Ramos (cell line): Measurements from ENCODE around the gene ADAMTS7.
"Not testable (repeated sequence)": the region's sequence is repeated elsewhere in the genome, so short reads cannot be mapped to it uniquely, and the experiment has no call there.

Experiments
- in situ Hi-C: fragments of 300-500 bp; cut with MboI; formaldehyde crosslinking; loops from one replicate; pipeline ENCODE4 v1.14.3; 2022; ENCODE audit warnings: low sequenced_read_pairs; ENCODE audit not compliant: unreplicated experiment

ADAMTS7 gene

DNA sequence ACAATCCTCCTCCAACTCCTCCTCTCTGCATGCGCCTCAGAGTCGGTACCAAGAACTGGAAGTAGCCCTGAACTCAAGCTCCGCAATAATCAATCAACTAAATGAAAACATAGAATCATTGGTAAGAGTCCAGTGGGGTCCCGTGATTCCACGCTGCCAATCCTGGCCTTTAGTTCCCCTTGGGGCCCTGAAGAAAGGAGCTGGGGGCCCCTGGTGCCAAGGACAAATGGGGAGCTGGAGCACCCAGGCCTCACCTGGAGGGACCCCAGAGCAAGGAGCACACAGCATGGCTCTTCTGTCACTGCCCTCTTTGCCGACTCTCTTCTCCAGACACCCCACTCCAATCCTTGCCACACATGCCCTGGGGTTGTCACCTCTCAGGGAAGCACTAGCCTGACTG, 80.3 kb downstream of the ADAMTS7 start:
- in situ Hi-C loops = no loop called here

DNA sequence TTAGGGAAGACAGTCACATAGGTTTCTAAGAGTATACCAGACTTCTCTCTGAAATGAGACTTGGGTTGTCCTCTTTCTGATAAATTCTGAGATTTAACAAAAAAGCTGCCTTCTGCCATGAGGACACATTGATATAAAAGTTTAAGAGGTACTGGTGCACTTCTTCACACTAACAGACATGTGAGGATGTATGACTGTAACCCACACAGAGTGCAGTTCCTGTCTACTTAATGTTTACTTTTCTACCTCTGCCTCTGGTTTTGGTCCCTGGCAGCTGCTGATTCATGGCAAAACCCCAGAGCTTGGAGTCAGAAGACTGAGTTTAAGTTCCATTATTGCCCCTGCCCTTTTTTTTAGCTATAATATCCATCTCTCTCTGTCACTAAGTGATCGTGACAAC, 82.8 kb downstream of the ADAMTS7 start:
- in situ Hi-C loops = not testable (repeated sequence)

DNA sequence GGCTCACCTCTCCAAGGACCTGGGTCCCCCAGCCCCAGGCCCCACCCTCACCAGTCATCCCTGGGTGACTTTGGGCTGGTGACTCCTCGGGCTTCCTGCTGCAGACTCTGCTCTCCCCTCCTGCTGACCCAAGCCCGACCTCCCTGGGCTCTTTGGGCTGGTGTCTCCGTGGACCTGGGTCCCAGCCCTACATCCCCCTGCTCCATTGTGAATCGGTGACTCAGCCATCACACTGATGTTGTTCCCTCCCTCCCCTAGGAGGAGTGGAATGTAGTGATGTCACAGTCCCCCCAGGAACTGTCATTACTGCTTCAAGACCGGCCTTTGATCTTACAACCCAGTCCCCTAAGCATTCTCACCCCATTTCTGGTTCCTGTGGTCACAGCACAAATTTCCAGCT, 83.7 kb downstream of the ADAMTS7 start:
- in situ Hi-C loops = no loop called here

DNA sequence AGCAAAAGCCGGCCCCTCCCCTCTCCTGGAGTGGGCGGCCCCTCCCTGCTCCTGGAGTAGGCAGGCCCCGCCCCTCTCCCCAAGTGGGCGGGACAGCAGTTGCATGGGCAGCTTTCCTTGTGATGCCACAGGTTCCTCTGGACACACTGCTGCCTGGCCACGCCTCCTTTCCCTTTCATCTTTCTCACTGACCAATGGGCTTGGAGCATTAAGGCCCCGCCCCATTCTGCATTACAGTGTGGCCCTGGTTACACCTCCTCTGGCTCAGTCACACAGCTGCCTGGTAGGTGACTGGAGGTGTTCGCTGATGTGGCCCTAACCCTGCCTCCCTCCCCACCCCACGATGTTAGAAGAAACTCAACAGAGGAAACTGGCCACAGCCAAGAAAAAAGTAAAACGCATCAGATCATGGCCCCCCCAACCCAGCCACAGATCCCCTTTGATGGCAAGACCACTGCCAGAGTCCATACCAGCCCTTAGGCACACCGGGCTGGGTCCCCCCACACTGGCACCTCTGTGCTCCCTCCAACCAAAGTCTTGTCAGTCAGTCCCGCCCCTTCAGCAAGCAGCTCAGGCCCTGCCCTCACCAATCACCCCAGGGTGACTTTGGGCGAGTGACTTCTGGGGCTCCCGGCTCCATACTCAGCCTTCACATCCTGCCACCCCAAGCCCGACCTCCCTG, 84.3 kb downstream of the ADAMTS7 start:
- in situ Hi-C loops = no loop called here

DNA sequence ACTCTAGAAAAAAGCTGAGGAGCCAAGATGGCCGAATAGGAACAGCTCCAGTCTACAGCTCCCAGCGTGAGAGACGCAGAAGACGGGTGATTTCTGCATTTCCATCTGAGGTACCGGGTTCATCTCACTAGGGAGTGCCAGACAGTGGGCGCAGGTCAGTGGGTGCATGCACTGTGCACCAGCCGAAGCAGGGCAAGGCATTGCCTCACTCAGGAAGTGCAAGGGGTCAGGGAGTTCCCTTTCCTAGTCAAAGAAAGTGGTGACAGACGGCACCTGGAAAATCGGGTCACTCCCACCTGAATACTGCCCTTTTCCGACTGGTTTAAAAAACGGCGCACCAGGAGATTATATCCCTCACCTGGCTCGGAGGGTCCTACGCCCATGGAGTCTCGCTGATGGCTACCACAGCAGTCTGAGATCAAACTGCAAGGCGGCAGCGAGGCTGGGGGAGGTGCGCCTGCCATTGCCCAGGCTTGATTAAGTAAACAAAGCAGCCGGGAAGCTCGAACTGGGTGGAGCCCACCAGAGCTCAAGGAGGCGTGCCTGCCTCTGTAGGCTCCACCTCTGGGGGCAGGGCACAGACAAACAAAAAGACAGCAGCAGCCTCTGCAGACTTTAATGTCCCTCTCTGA, 91.3 kb downstream of the ADAMTS7 start:
- in situ Hi-C loops = not testable (repeated sequence)

DNA sequence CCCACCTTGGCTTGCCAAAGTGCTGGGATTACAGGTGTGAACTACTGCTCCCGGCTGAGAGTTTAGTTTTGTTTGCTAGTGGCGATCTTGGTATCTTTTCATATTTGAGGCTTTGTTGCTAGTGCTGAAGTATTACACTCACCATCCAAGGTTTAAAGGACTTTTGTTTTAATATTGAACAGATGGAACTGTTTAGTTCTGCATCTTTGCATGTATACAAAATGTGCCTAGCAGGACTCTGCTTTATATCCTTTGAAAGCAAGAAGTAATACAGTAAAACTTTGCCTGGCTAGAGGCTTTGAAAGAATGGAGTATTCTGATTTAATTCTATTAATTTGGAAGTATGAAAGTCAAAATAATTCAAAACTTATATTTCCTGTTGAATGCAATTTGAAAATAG, 92.4 kb downstream of the ADAMTS7 start:
- in situ Hi-C loops = no loop called here

DNA sequence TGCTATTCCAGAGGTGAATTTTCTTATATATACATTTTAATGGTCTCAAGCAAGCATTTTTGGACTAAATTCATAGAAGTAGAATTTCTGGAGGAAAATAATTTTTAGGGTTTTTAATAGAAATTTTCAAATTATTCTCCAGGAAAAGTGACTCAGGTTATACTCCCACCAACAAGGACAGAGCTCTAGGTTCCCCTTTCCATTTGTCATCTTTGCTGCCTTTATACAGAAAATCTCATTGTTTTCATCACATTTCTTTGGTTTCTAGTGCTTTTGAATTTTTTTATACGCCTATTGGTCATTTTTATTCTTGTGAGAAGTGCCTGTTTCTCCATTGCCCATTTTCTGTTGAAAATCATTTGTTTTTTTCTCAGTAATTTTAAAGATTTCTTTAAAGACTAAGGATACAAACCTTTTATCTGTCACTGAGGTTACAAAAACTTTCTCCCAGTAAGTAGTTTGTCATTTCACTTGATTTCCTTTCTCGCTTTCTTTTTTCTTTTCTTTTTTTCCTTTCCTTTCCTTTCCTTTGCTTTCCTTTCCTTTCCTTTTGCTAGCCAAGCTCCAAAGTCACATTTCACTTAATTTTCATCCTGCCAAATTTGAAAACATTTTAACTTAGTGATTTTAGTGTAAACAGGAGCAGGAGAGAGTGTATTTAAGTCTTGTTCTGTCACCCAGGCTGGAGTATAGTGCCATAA, 93.2 kb downstream of the ADAMTS7 start:
- in situ Hi-C loops = no loop called here

DNA sequence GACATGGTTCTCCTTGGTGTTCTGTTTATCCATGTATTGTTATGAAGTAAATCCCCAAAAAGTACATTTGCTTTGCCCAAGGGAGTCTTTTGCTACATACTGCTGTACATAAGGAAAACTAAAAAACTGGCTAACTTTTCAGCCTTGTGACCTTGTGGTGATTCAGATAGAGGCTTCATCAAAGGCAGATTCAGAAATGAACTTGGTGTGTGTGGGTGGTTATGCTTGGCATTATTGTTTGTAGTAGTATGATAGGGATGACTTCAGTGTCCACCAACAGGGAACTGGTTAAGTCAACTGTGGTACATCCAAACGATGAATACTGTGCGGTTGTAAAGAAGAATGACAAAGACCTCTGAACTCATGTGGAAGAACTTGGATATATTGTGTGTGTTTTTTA, 94.6 kb downstream of the ADAMTS7 start:
- in situ Hi-C loops = no loop called here

DNA sequence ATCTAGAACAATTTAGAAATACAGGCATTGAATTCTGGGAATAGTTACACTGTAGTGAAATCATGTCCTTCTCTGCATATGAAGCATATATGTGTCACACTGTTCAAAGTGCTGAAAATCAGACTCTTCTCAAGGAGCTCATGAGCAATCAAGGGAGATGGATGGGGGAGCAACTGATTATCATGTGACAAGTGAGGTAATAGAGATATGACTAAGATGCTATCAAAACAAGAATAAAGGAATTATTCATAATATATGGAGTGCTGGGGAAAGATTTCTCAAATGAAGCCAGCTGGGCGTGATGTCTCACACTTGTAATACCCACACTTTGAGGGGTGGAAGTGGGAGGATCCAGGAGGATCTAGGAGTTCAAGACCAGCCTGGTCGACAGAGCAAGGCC, 95.3 kb downstream of the ADAMTS7 start:
- in situ Hi-C loops = no loop called here

DNA sequence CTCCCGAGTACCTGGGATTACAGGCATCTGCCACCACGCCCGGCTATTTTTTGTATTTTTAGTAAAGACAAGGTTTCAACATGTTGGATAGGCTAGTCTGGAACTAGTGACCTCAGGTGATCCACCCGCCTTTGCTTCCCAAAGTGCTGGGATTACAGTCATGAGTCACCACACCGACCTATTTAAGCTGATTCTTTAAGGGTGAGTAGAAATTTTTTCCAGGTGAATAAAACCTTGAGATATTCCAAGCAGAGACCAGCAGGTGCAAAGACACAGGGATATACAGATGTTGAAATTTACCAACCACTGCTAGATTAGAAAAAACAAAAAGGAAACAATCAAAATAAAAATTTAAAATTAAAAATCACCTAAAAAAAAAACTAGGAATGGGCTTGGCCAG, 95.8 kb downstream of the ADAMTS7 start:
- in situ Hi-C loops = no loop called here

DNA sequence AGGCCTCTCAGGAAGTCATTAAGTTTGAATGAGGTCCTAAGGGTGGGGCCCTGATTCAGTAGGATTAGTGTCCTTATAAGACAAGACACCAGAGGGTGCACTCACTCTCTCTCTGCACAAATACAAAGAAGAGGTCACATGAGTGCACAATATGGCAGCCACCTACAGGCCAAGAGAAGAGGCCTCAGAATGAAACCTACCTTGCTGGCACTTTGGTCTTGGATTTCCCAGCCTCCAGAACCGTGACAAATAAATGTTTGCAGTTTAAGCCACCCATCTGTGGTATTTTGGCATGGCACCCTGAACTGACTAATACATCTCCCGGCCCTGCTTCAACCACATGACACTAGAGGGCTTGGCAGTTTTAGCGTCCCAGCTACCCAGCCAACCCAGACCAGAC, 96.4 kb downstream of the ADAMTS7 start:
- in situ Hi-C loops = no loop called here

DNA sequence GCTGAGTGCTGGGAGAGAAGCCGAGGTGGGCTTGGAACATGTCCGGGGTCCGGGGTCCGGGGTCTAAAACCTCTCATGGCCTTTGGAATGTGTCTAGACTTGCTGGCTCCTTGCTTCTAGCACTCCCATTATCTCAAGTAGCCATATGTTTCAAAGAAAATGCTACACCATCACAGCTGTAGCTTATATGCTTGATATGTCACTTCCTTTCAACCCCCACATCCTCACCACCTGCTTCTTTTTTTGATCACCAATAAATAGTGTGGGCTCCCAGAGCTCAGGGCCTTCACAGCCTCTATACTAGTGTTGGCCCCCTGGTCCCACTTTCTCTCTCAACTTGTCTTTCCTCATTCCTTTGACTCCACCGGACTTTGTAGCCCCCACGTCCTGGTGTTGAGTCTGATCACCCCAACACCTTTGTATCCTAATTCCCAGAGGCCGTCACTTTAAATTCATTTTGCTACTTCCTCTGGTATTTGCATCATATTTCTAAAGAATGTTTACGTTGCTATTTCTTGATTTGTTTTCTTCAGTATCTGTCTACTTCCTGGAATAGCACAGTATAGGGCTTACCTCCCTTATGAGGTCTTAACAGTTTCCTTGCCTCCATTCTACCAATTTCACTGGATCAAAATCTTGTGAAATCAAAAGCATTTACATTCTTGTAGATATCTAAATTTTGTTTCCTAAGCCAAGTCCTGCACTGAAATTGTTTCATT, 98.3 kb downstream of the ADAMTS7 start:
- in situ Hi-C loops = no loop called here

DNA sequence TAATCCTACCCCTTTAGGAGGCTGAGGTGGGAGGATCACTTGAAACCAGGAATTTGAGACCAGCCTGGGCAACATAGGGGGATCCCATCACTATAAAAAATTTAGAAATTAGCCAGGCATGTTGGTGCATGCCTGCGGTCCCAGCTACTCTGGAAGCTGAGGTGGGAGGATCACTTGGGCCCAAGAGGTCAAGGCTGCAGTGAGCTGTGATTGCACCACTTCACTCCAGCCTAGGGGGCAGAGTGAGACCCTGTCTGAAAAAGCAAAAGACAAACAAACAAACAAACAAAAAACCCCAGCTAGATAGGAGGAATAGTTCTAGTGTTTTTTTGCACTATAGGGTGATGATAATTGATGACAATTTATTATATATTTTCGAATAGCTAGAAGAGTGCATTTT, 99.6 kb downstream of the ADAMTS7 start:
- in situ Hi-C loops = no loop called here

DNA sequence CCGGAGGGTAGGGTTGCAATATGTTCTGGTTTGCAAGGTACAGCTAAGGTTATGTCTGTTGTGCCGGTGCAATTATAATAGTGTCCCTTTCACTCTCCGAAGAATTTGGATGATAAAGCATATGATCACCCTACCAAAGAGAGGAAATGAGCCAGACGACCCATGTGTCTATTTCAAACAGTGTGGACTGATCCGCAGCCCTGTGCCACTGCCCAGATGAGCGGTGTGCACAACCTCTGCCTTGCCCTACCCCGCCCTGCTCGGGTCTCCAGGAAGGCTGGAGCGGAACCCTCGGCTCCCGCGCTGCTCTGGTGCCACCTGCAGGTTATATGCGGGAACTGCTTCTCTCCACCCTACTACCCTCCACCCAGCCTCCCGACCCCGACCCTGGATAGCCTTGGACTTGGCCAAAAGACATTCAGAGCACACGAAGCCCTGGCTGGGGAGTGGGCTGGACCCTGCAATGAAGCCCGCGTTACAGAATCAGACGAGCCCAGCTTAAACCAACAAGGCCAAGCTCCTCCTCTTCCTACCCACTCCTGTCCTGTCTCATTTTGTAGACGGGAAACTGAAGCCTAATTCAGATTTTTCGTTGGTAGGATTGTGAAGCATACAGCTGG, 101.9 kb downstream of the ADAMTS7 start:
- in situ Hi-C loops = loop anchor here (5.0 to 10.0 kb wide), 2 partner anchors 92 to 395 kb away; no protein-coding TSS in a partner anchor
